Activated CD8-positive, alpha-beta T cell treated with anti-CD3 and anti-CD28 coated beads, Interleukin-2, amount 10 ng/mL, durations not matched to agents 7 days and 5 days (primary cell): ENCODE measurements around the gene ANGPTL4. TPM values are rescaled to one million over a fixed set of nuclear protein-coding genes. Genes with fewer than 3 reads are reported as not detected.
"Not testable (repeated sequence)": the region's sequence is repeated elsewhere in the genome, so short reads cannot be mapped to it uniquely, and the experiment has no call there.

ENCODE experiments used
- ATAC-seq: fragments of 150-1000 bp; cut with Tn5 transposase; one replicate; pipeline ENCODE4 v1.10.0; 2021; ENCODE audit warnings: moderate library complexity
- CTCF ChIA-PET: fragments of 350-600 bp; sonication (Branson Sonifier 250); formaldehyde crosslinking; loops from one replicate; lab custom pipeline; 2021; ENCODE audit warnings: antibody characterized with exemption; lab: Charles Lee
- POLR2A ChIA-PET: fragments of 350-600 bp; sonication (Branson Sonifier 250); formaldehyde crosslinking; loops from one replicate; lab custom pipeline; 2021; ENCODE audit warnings: antibody characterized with exemption; lab: Charles Lee
- DNase-seq: peaks from one replicate; pipeline ENCODE4 v3.0.0-alpha.2; 2020
- H3K27ac Mint-ChIP-seq: one replicate; pipeline ENCODE4 v1.8.0; 2021; ENCODE audit warnings: mild to moderate bottlenecking, mixed read lengths
- H3K27me3 Mint-ChIP-seq: one replicate; pipeline ENCODE4 v1.8.0; 2021; ENCODE audit warnings: low read depth, mixed read lengths
- H3K36me3 Mint-ChIP-seq: one replicate; pipeline ENCODE4 v1.8.0; 2021; ENCODE audit warnings: low read depth, mixed read lengths
- H3K4me1 Mint-ChIP-seq: one replicate; pipeline ENCODE4 v1.8.0; 2021; ENCODE audit warnings: low read depth, mixed read lengths
- H3K4me3 Mint-ChIP-seq: one replicate; pipeline ENCODE4 v1.8.0; 2021; ENCODE audit warnings: mild to moderate bottlenecking, mixed read lengths
- H3K9me3 Mint-ChIP-seq: one replicate; pipeline ENCODE4 v1.8.0; 2022; ENCODE audit warnings: mixed read lengths; ENCODE audit not compliant: insufficient read depth
- total RNA-seq, 2 experiments: library from RNA; stranded (reverse); gene quantifications; one replicate each; pipeline ENCODE4 v1.2.3, GENCODE V29; 2021

ANGPTL4 gene
- total RNA-seq: not detected

- ChIA-PET CTCF (interaction anchor here (0.9 to 4.5 kb wide), 8 partner anchors 9 to 217 kb away, joined by 3 to 25 read pairs (median 4); no protein-coding TSS in a partner anchor), POLR2A (no interaction called here)
- Mint-ChIP-seq H3K36me3 (no peaks in the 10 kb centered on the region), H3K27me3 (peaks cover 52% of the 10 kb centered on the region), H3K27ac (peak within 1 kb of the TSS; percentile 43), H3K4me1 (peaks cover 17% of the 10 kb centered on the region), H3K4me3 (peak within 1 kb of the TSS; percentile 72), H3K9me3 (no peaks in the 10 kb centered on the region)
- ATAC-seq (peak; percentile 83), DNase-seq (peak; percentile 65)
Measured at GRCh38 chr19:8363803-8364771, at the start of gene ANGPTL4. Gene ANGPTL4 (plus strand): TSS chr19:8364155. CDS start chr19:8364322, 167 bp downstream.

GRCh38 chr19:8314981-8315640 lies 48.8 kb upstream of the ANGPTL4 start:
- DNase-seq, ATAC-seq, H3K27me3 Mint-ChIP-seq, H3K9me3 Mint-ChIP-seq, POLR2A ChIA-PET, H3K4me3 Mint-ChIP-seq, CTCF ChIA-PET, H3K27ac Mint-ChIP-seq: not testable (repeated sequence)
- peaks cover 27% of the 10 kb centered on the region for H3K36me3 Mint-ChIP-seq
- H3K4me1 Mint-ChIP-seq: peaks cover 19% of the 10 kb centered on the region

GRCh38 chr19:8316351-8317125 lies 47.4 kb upstream of the ANGPTL4 start:
- ChIA-PET POLR2A (no interaction called here), CTCF (interaction anchor here (1.7 kb wide), 1 partner anchor 10 kb away, joined by 4 read pairs; no protein-coding TSS in a partner anchor)
- Mint-ChIP-seq H3K36me3 (peaks cover 27% of the 10 kb centered on the region), H3K27me3 (no peaks in the 10 kb centered on the region), H3K27ac (no peak overlapping the region), H3K9me3 (no peaks in the 10 kb centered on the region), H3K4me1 (peaks cover 25% of the 10 kb centered on the region), H3K4me3 (no peak overlapping the region)
- no peak for DNase-seq
- no peak for ATAC-seq

- Mint-ChIP-seq H3K27ac (peak overlapping the region; percentile 49), H3K36me3 (peaks cover 46% of the 10 kb centered on the region), H3K4me1 (peaks cover 44% of the 10 kb centered on the region)
- H3K27me3 Mint-ChIP-seq, ATAC-seq, POLR2A ChIA-PET, H3K4me3 Mint-ChIP-seq, H3K9me3 Mint-ChIP-seq, DNase-seq: not testable (repeated sequence)
- CTCF ChIA-PET: interaction anchor here (0.9 to 1.6 kb wide), 2 partner anchors 13 to 50 kb away, joined by 4 read pairs; no protein-coding TSS in a partner anchor
Measured at GRCh38 chr19:8318835-8319234, 45.1 kb upstream of the ANGPTL4 start.

- ChIA-PET CTCF (interaction anchor here (0.9 to 2.1 kb wide), 2 partner anchors 11 to 50 kb away, joined by 4 to 9 read pairs; no protein-coding TSS in a partner anchor), POLR2A (interaction anchor here (0.9 to 2.5 kb wide), 3 partner anchors 9 to 14 kb away, joined by 4 to 13 read pairs (median 4); no protein-coding TSS in a partner anchor)
- Mint-ChIP-seq H3K27ac (peak overlapping the region; percentile 100), H3K4me1 (peaks cover 47% of the 10 kb centered on the region), H3K9me3 (no peaks in the 10 kb centered on the region), H3K4me3 (peak overlapping the region; percentile 100), H3K27me3 (no peaks in the 10 kb centered on the region), H3K36me3 (peaks cover 45% of the 10 kb centered on the region)
- no peak for DNase-seq
- no peak for ATAC-seq
Measured at GRCh38 chr19:8319807-8320520, 44.0 kb upstream of the ANGPTL4 start.

GRCh38 chr19:8320564-8321066 lies 43.3 kb upstream of the ANGPTL4 start:
- Mint-ChIP-seq H3K4me1 (peaks cover 47% of the 10 kb centered on the region), H3K27me3 (no peaks in the 10 kb centered on the region), H3K9me3 (no peaks in the 10 kb centered on the region), H3K27ac (peak overlapping the region; percentile 100), H3K4me3 (peak overlapping the region; percentile 100), H3K36me3 (peaks cover 41% of the 10 kb centered on the region)
- DNase-seq (peak; percentile 50), ATAC-seq (peak; percentile 27)
- CTCF ChIA-PET: interaction anchor here (0.7 to 2.1 kb wide), 2 partner anchors 51 to 53 kb away, joined by 3 to 9 read pairs; no protein-coding TSS in a partner anchor
- POLR2A ChIA-PET: interaction anchor here (0.9 to 2.5 kb wide), 5 partner anchors 10 to 22 kb away, joined by 4 to 13 read pairs (median 5); partner anchors contain the start of gene KANK3

- ATAC-seq: peak; percentile 93
- peak; percentile 98 for DNase-seq
- peak within 1 kb of the TSS; percentile 100 for H3K27ac Mint-ChIP-seq
- no peaks in the 10 kb centered on the region for H3K9me3 Mint-ChIP-seq
- no peaks in the 10 kb centered on the region for H3K27me3 Mint-ChIP-seq
- peaks cover 37% of the 10 kb centered on the region for H3K36me3 Mint-ChIP-seq
- CTCF ChIA-PET: interaction anchor here (0.7 to 2.1 kb wide), 2 partner anchors 51 to 54 kb away, joined by 3 to 9 read pairs; no protein-coding TSS in a partner anchor
- POLR2A ChIA-PET: interaction anchor here (0.7 to 2.5 kb wide), 11 partner anchors 10 to 128 kb away, joined by 3 to 13 read pairs (median 4); partner anchors contain the start of genes CD320 and KANK3
- H3K4me3 Mint-ChIP-seq: peak within 1 kb of the TSS; percentile 100
- H3K4me1 Mint-ChIP-seq: peaks cover 47% of the 10 kb centered on the region
Measured at GRCh38 chr19:8321067-8321985, 42.6 kb upstream of the ANGPTL4 start, which contains the start of the genes NDUFA7 and RPS28. Gene NDUFA7 (minus strand): TSS chr19:8321375. CDS start chr19:8321358, 17 bp downstream. Gene RPS28 (plus strand): TSS chr19:8321496. CDS start chr19:8321531, 35 bp downstream.

GRCh38 chr19:8321986-8322637 lies 41.8 kb upstream of the ANGPTL4 start:
- POLR2A ChIA-PET: interaction anchor here (0.7 to 2.5 kb wide), 9 partner anchors 9 to 127 kb away, joined by 3 to 13 read pairs (median 3); partner anchors contain the start of genes CD320 and KANK3
- H3K4me1 Mint-ChIP-seq: peaks cover 44% of the 10 kb centered on the region
- no peak for DNase-seq
- H3K27ac Mint-ChIP-seq: peak overlapping the region; percentile 100
- H3K27me3 Mint-ChIP-seq: peaks cover 3% of the 10 kb centered on the region
- peak overlapping the region; percentile 100 for H3K4me3 Mint-ChIP-seq
- no peak for ATAC-seq
- H3K36me3 Mint-ChIP-seq: peaks cover 36% of the 10 kb centered on the region
- CTCF ChIA-PET: interaction anchor here (1.3 kb wide), 1 partner anchor 32 kb away, joined by 4 read pairs; no protein-coding TSS in a partner anchor
- no peaks in the 10 kb centered on the region for H3K9me3 Mint-ChIP-seq

- Mint-ChIP-seq H3K4me3 (peak overlapping the region; percentile 100), H3K27ac (peak overlapping the region; percentile 100), H3K27me3 (peaks cover 3% of the 10 kb centered on the region), H3K36me3 (peaks cover 32% of the 10 kb centered on the region), H3K9me3 (no peaks in the 10 kb centered on the region), H3K4me1 (peaks cover 39% of the 10 kb centered on the region)
- CTCF ChIA-PET: interaction anchor here (1.3 to 1.8 kb wide), 2 partner anchors 31 to 32 kb away, joined by 4 to 5 read pairs; no protein-coding TSS in a partner anchor
- POLR2A ChIA-PET: interaction anchor here (1.6 to 2.5 kb wide), 3 partner anchors 12 to 22 kb away, joined by 3 to 13 read pairs (median 13); partner anchors contain the start of gene KANK3
- DNase-seq: no peak
- ATAC-seq: no peak
Measured at GRCh38 chr19:8322638-8322997, 41.3 kb upstream of the ANGPTL4 start.
